WTC11 (cell line): ENCODE results near the gene SAP25. TPM values are rescaled to one million over a fixed set of nuclear protein-coding genes. Genes with fewer than 3 reads are reported as not detected.

Source experiments
- ATAC-seq: fragments of 200-7000 bp; cut with Tn5 transposase; 2 replicates; pipeline ENCODE4 v1.10.0; 2021; ENCODE audit warnings: mild to moderate bottlenecking, moderate library complexity
- CTCF ChIA-PET: fragments of 300-600 bp; sonication (Branson Sonifier 250); formaldehyde crosslinking; loops from one replicate; lab custom pipeline; 2021; ENCODE audit warnings: antibody characterized with exemption; lab: Charles Lee
- POLR2A ChIA-PET: fragments of 350-600 bp; sonication (Branson Sonifier 250); formaldehyde crosslinking; loops from one replicate; lab custom pipeline; 2021; ENCODE audit warnings: antibody characterized with exemption; lab: Charles Lee
- DNase-seq: peaks from one replicate; pipeline ENCODE4 v3.0.0; 2021; ENCODE audit warnings: low spot score
- H3K27ac Mint-ChIP-seq: 2 replicates; pipeline ENCODE4 v1.8.0; 2021; ENCODE audit warnings: mixed read lengths
- H3K27me3 Mint-ChIP-seq: 2 replicates; pipeline ENCODE4 v1.8.0; 2021; ENCODE audit warnings: low read depth, mild to moderate bottlenecking, moderate library complexity, mixed read lengths
- H3K36me3 Mint-ChIP-seq: 2 replicates; pipeline ENCODE4 v1.8.0; 2021; ENCODE audit warnings: mixed read lengths
- H3K4me1 Mint-ChIP-seq: 2 replicates; pipeline ENCODE4 v1.8.0; 2022; ENCODE audit warnings: mixed read lengths
- H3K4me3 Mint-ChIP-seq: 2 replicates; pipeline ENCODE4 v1.8.0; 2021; ENCODE audit warnings: mild to moderate bottlenecking, moderate library complexity, mixed read lengths
- H3K9me3 Mint-ChIP-seq: 2 replicates; pipeline ENCODE4 v1.8.0; 2021; ENCODE audit warnings: mixed read lengths
- FOXK1 ChIP-seq: sonication (generic); formaldehyde crosslinking; IDR thresholded peaks from 2 replicates; pipeline ENCODE4 v1.8.0; 2022; ENCODE audit warnings: mild to moderate bottlenecking, moderate library complexity, missing genetic modification reagents
- GABPB1 ChIP-seq: sonication (generic); formaldehyde crosslinking; IDR thresholded peaks from 2 replicates; pipeline ENCODE4 v1.8.1; 2023; ENCODE audit warnings: mild to moderate bottlenecking, missing genetic modification reagents
- IRF2 ChIP-seq: sonication (generic); formaldehyde crosslinking; IDR thresholded peaks from 2 replicates; pipeline ENCODE4 v1.8.0; 2022; ENCODE audit warnings: low read depth, missing genetic modification reagents, borderline replicate concordance
- JUN ChIP-seq: sonication (generic); formaldehyde crosslinking; IDR thresholded peaks from 2 replicates; pipeline ENCODE4 v1.8.0; 2023; ENCODE audit warnings: mild to moderate bottlenecking, missing genetic modification reagents
- KAT7 ChIP-seq: sonication (generic); formaldehyde crosslinking; IDR thresholded peaks from 2 replicates; pipeline ENCODE4 v1.8.1; 2023; ENCODE audit warnings: missing genetic modification reagents, mild to moderate bottlenecking, borderline replicate concordance
- MYBL2 ChIP-seq: sonication (generic); formaldehyde crosslinking; IDR thresholded peaks from 2 replicates; pipeline ENCODE4 v1.8.1; 2023; ENCODE audit warnings: mild to moderate bottlenecking, moderate library complexity, missing genetic modification reagents
- NFE2L1 ChIP-seq: sonication (generic); formaldehyde crosslinking; IDR thresholded peaks from 2 replicates; pipeline ENCODE4 v1.8.1; 2023; ENCODE audit warnings: missing genetic modification reagents
- NFYB ChIP-seq: sonication (generic); formaldehyde crosslinking; conservative IDR thresholded peaks from 2 replicates; pipeline ENCODE4 v1.8.0; 2022; ENCODE audit warnings: low read depth, missing genetic modification reagents
- OVOL2 ChIP-seq: fragments of 250-450 bp; sonication (Bioruptor Pico); IDR thresholded peaks from 2 replicates; pipeline ENCODE4 v1.9.0; 2021; ENCODE audit warnings: mild to moderate bottlenecking, borderline replicate concordance
- PRRX2 ChIP-seq: fragments of 250-450 bp; sonication (Bioruptor Pico); IDR thresholded peaks from 2 replicates; pipeline ENCODE4 v1.8.0; 2021; ENCODE audit warnings: mild to moderate bottlenecking
- TP53 ChIP-seq: sonication (generic); formaldehyde crosslinking; IDR thresholded peaks from 2 replicates; pipeline ENCODE4 v1.8.1; 2023; ENCODE audit warnings: mild to moderate bottlenecking, missing genetic modification reagents
- ZBTB21 ChIP-seq: sonication (generic); formaldehyde crosslinking; IDR thresholded peaks from 2 replicates; pipeline ENCODE4 v1.8.1; 2023; ENCODE audit warnings: mild to moderate bottlenecking, missing genetic modification reagents, borderline replicate concordance
- ZNF317 ChIP-seq: sonication (generic); formaldehyde crosslinking; IDR thresholded peaks from 2 replicates; pipeline ENCODE4 v1.8.1; 2023; ENCODE audit warnings: low read depth, mild to moderate bottlenecking, moderate library complexity, missing genetic modification reagents, borderline replicate concordance
- total RNA-seq: library from RNA; stranded (reverse); gene quantifications from 3 replicates; pipeline ENCODE4 v1.2.3, GENCODE V29; 2021
- TF ChIP-seq, protein P1 (sequence below): fragments of 250-450 bp; sonication (Bioruptor Pico); conservative IDR thresholded peaks from 2 replicates; pipeline ENCODE4 v1.9.0; 2021; ENCODE audit warnings: mild to moderate bottlenecking
- TF ChIP-seq, protein P2 (sequence below): sonication (generic); formaldehyde crosslinking; conservative IDR thresholded peaks from 2 replicates; pipeline ENCODE4 v1.8.1; 2022; ENCODE audit warnings: mild to moderate bottlenecking, missing genetic modification reagents
- TF ChIP-seq, protein P3 (sequence below): sonication (generic); formaldehyde crosslinking; IDR thresholded peaks from 2 replicates; pipeline ENCODE4 v1.8.0; 2022; ENCODE audit warnings: mild to moderate bottlenecking, missing genetic modification reagents
- TF ChIP-seq, protein P4 (sequence below): sonication (generic); formaldehyde crosslinking; IDR thresholded peaks from 2 replicates; pipeline ENCODE4 v1.8.0; 2022; ENCODE audit warnings: mild to moderate bottlenecking, missing genetic modification reagents
- TF ChIP-seq, protein P5 (sequence below): sonication (generic); formaldehyde crosslinking; IDR thresholded peaks from 2 replicates; pipeline ENCODE4 v1.8.1; 2022; ENCODE audit warnings: mild to moderate bottlenecking, moderate library complexity, missing genetic modification reagents
- TF ChIP-seq, protein P6 (sequence below): sonication (generic); formaldehyde crosslinking; IDR thresholded peaks from 2 replicates; pipeline ENCODE4 v1.8.1; 2022; ENCODE audit warnings: missing genetic modification reagents, borderline replicate concordance
- TF ChIP-seq, protein P7 (sequence below): fragments of 250-450 bp; sonication (Bioruptor Pico); IDR thresholded peaks from 2 replicates; pipeline ENCODE4 v2.1.2; 2022; ENCODE audit warnings: mild to moderate bottlenecking, moderate library complexity
- TF ChIP-seq, protein P8 (sequence below): fragments of 250-450 bp; sonication (Bioruptor Pico); IDR thresholded peaks from 2 replicates; pipeline ENCODE4 v1.9.0; 2021; ENCODE audit warnings: mild to moderate bottlenecking
- TF ChIP-seq, protein P9 (sequence below): sonication (generic); formaldehyde crosslinking; IDR thresholded peaks from 2 replicates; pipeline ENCODE4 v1.8.1; 2023; ENCODE audit warnings: mild to moderate bottlenecking, missing genetic modification reagents

The SAP25 gene
- total RNA-seq, 1 experiment from 2014 or later, result 9.3 TPM

DNA sequence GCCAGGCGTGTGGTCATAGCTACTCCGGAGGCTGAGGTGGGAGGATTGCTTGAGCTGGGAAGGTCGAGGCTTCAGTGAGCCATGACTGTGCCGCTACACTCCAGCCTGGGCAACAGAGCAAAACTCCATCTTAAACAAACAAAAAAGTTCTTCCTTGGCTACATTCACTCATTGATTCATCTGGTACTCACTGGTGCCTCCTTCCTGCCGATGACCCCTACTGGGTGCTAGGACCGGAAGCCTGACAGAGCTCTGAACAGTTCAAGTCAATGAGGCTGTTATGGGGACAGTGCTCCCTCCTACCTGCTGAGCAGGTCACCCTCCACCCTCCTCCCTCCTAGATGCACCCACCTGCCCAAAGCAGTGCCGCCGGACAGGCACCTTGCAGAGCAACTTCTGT is 33.4 kb upstream of the SAP25 start:
- Mint-ChIP-seq H3K4me3 (peak overlapping the region; percentile 11; the same call in 1 of the 2 replicates), H3K27me3 (peaks cover 13% of the 10 kb centered on the region), H3K27ac (no peak overlapping the region), H3K36me3 (peaks cover 8% of the 10 kb centered on the region), H3K9me3 (no peaks in the 10 kb centered on the region)
- ATAC-seq, result no peak
- CTCF ChIA-PET, result interaction anchor here (1.8 kb wide), 1 partner anchor 118 kb away, joined by 5 read pairs; no protein-coding TSS in a partner anchor
- TF ChIP-seq IRF2 (CRISPR knock-in tag) (no peak), KAT7 (CRISPR knock-in tag) (no peak), MYBL2 (CRISPR knock-in tag) (no peak), PRRX2 (no peak), TP53 (CRISPR knock-in tag) (no peak), NFYB (CRISPR knock-in tag) (no peak), GABPB1 (CRISPR knock-in tag) (no peak), ZBTB21 (CRISPR knock-in tag) (no peak), OVOL2 (CRISPR knock-in tag) (no peak)
- TF ChIP-seq, protein P1, sequence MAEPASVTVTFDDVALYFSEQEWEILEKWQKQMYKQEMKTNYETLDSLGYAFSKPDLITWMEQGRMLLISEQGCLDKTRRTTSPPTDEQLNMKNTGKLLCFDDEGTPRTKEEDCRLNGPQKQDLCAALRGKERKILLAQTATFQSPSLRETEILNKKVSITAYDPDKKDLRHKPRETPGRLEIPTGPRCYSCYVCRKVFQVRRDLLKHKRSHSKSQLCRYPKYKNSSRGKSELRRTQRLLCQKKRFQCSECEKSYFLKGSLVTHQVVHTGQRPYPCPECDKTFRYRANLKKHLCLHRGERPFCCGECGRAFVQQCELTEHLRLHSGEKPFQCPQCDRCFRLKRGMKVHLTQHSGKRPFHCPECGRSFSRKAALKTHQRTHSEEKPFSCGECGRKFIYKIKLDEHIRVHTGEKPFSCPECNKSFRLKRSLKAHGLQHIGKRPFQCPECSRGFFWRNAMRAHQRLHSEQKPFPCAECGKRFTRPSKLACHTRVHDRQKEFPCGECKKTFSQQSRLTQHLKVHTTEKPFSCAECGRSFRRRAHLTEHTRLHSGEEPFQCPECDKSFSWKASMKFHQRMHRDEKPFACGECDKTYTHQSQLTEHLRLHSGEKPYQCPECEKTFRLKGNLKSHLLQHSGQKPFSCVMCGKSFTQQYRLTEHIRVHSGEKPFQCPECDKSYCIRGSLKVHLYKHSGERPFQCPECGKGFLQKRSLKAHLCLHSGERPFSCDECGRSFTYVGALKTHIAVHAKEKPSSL, result no peak
- TF ChIP-seq, protein P2, sequence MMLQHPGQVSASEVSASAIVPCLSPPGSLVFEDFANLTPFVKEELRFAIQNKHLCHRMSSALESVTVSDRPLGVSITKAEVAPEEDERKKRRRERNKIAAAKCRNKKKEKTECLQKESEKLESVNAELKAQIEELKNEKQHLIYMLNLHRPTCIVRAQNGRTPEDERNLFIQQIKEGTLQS (CRISPR knock-in tag), result no peak
- TF ChIP-seq, protein P3, sequence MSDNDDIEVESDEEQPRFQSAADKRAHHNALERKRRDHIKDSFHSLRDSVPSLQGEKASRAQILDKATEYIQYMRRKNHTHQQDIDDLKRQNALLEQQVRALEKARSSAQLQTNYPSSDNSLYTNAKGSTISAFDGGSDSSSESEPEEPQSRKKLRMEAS (CRISPR knock-in tag), result no peak
- TF ChIP-seq, protein P4, sequence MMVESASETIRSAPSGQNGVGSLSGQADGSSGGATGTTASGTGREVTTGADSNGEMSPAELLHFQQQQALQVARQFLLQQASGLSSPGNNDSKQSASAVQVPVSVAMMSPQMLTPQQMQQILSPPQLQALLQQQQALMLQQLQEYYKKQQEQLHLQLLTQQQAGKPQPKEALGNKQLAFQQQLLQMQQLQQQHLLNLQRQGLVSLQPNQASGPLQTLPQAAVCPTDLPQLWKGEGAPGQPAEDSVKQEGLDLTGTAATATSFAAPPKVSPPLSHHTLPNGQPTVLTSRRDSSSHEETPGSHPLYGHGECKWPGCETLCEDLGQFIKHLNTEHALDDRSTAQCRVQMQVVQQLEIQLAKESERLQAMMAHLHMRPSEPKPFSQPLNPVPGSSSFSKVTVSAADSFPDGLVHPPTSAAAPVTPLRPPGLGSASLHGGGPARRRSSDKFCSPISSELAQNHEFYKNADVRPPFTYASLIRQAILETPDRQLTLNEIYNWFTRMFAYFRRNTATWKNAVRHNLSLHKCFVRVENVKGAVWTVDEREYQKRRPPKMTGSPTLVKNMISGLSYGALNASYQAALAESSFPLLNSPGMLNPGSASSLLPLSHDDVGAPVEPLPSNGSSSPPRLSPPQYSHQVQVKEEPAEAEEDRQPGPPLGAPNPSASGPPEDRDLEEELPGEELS (CRISPR knock-in tag), result no peak
- TF ChIP-seq, protein P5, sequence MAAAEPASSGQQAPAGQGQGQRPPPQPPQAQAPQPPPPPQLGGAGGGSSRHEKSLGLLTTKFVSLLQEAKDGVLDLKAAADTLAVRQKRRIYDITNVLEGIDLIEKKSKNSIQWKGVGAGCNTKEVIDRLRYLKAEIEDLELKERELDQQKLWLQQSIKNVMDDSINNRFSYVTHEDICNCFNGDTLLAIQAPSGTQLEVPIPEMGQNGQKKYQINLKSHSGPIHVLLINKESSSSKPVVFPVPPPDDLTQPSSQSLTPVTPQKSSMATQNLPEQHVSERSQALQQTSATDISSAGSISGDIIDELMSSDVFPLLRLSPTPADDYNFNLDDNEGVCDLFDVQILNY (CRISPR knock-in tag), result no peak
- TF ChIP-seq, protein P6, sequence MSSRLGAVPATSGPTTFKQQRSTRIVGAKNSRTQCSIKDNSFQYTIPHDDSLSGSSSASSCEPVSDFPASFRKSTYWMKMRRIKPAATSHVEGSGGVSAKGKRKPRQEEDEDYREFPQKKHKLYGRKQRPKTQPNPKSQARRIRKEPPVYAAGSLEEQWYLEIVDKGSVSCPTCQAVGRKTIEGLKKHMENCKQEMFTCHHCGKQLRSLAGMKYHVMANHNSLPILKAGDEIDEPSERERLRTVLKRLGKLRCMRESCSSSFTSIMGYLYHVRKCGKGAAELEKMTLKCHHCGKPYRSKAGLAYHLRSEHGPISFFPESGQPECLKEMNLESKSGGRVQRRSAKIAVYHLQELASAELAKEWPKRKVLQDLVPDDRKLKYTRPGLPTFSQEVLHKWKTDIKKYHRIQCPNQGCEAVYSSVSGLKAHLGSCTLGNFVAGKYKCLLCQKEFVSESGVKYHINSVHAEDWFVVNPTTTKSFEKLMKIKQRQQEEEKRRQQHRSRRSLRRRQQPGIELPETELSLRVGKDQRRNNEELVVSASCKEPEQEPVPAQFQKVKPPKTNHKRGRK, result no peak
- TF ChIP-seq, protein P7, sequence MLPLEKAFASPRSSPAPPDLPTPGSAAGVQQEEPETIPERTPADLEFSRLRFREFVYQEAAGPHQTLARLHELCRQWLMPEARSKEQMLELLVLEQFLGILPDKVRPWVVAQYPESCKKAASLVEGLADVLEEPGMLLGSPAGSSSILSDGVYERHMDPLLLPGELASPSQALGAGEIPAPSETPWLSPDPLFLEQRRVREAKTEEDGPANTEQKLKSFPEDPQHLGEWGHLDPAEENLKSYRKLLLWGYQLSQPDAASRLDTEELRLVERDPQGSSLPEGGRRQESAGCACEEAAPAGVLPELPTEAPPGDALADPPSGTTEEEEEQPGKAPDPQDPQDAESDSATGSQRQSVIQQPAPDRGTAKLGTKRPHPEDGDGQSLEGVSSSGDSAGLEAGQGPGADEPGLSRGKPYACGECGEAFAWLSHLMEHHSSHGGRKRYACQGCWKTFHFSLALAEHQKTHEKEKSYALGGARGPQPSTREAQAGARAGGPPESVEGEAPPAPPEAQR (CRISPR knock-in tag), result no peak
- TF ChIP-seq, all 79 proteins: peak for 0
- POLR2A ChIA-PET, result interaction anchor here (0.7 to 1.5 kb wide), 3 partner anchors 21 to 65 kb away, joined by 3 read pairs; partner anchors contain the start of genes FBXO24 and LRCH4
- no peak for DNase-seq
- H3K4me1 Mint-ChIP-seq, result peaks cover 29% of the 10 kb centered on the region

DNA sequence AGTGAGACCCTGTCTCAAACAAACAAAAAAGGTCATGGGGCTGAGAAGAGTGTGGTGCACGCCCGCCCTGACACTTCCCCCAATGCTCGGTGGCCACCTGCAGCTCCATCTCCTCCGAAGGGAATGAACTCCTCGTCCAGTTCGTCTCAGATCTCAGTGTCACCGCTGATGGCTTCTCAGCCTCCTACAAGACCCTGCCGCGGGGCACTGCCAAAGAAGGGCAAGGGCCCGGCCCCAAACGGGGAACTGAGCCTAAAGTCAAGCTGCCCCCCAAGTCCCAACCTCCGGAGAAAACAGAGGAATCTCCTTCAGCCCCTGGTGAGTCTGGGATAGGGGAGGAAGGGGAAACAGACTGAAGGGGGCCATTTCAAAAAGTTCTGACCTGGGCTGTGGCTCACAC is 32.6 kb upstream of the SAP25 start:
- Mint-ChIP-seq H3K4me1 (peaks cover 37% of the 10 kb centered on the region), H3K36me3 (peaks cover 8% of the 10 kb centered on the region), H3K27me3 (peaks cover 13% of the 10 kb centered on the region), H3K27ac (no peak overlapping the region), H3K4me3 (peak overlapping the region; percentile 84), H3K9me3 (no peaks in the 10 kb centered on the region)
- CTCF ChIA-PET, result interaction anchor here (0.6 to 5.8 kb wide), 9 partner anchors 17 to 150 kb away, joined by 3 to 67 read pairs (median 4); partner anchors contain the start of genes FBXO24 and LRCH4
- ATAC-seq, result no peak
- POLR2A ChIA-PET, result interaction anchor here (1.0 to 1.8 kb wide), 3 partner anchors 20 to 99 kb away, joined by 3 to 6 read pairs (median 4); partner anchors contain the start of genes FBXO24, LRCH4 and POP7
- no peak for DNase-seq
- no peak for TF ChIP-seq FOXK1 (CRISPR knock-in tag)
- TF ChIP-seq NFE2L1, result no peak
- TF ChIP-seq, protein P8, sequence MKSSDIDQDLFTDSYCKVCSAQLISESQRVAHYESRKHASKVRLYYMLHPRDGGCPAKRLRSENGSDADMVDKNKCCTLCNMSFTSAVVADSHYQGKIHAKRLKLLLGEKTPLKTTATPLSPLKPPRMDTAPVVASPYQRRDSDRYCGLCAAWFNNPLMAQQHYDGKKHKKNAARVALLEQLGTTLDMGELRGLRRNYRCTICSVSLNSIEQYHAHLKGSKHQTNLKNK (CRISPR knock-in tag), result no peak
- TF ChIP-seq, protein P9, sequence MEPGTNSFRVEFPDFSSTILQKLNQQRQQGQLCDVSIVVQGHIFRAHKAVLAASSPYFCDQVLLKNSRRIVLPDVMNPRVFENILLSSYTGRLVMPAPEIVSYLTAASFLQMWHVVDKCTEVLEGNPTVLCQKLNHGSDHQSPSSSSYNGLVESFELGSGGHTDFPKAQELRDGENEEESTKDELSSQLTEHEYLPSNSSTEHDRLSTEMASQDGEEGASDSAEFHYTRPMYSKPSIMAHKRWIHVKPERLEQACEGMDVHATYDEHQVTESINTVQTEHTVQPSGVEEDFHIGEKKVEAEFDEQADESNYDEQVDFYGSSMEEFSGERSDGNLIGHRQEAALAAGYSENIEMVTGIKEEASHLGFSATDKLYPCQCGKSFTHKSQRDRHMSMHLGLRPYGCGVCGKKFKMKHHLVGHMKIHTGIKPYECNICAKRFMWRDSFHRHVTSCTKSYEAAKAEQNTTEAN (CRISPR knock-in tag), result no peak
- no peak for TF ChIP-seq JUN (CRISPR knock-in tag)
- TF ChIP-seq, protein P2 (CRISPR knock-in tag), result no peak
- no peak for TF ChIP-seq ZNF317
